Right lobe of liver (tissue), 4 donors: ENCODE data around the gene PPM1H.

Experiments
- CTCF ChIP-seq, 4 donors: fragments of 200-600 bp in 3 of 4; fragments of 450-650 bp in 1 of 4; IDR thresholded peaks; one replicate each; pipeline versions ENCODE4 v1.5.1 to v1.8.0; 2016 to 2022; ENCODE audit warnings: antibody characterized with exemption in 4 of 4, mild to moderate bottlenecking in 2 of 4
- POLR2A ChIP-seq: fragments of 450-650 bp; IDR thresholded peaks from one replicate; pipeline ENCODE4 v1.6.1; 2017; ENCODE audit warnings: antibody characterized with exemption, mild to moderate bottlenecking
- donor health status: DM: no; HTN: no; CAD: no.
- donor health status: DM: no; HTN: no; CAD: no.
- donor health status: DM: no; HTN: yes; CAD: no.

- TF ChIP-seq CTCF (IDR thresholded peaks at IDR 0.05): no peak
- TF ChIP-seq POLR2A: no peak
These were observed 335.0 kb downstream of the PPM1H start for GRCh38 chr12:62599854-62600437.
